GM21423 (cell line): ENCODE results near the gene PTGES3.
"Not testable (repeated sequence)": the region's sequence is repeated elsewhere in the genome, so short reads cannot be mapped to it uniquely, and the experiment has no call there.

Source experiments
- ATAC-seq: cut with Tn5 transposase; IDR thresholded peaks from one replicate; pipeline ENCODE4 v1.9.1; 2021; ENCODE audit warnings: mild to moderate bottlenecking, moderate library complexity; ENCODE audit not compliant: unreplicated experiment

PTGES3 gene

GRCh38 chr12:56713345-56713744, 25.3 kb upstream of the PTGES3 start:
- no peak for ATAC-seq

GRCh38 chr12:56709759-56710376, 21.8 kb upstream of the PTGES3 start:
- ATAC-seq: no peak

GRCh38 chr12:56704522-56704921, 16.4 kb upstream of the PTGES3 start:
- not testable (repeated sequence) for ATAC-seq

GRCh38 chr12:56699020-56699661, 11.1 kb upstream of the PTGES3 start:
- ATAC-seq: no peak

- ATAC-seq: no peak
These were observed 7.4 kb upstream of the PTGES3 start for GRCh38 chr12:56695327-56696101.

GRCh38 chr12:56694161-56694560, 6.1 kb upstream of the PTGES3 start:
- no peak for ATAC-seq

- no peak for ATAC-seq
These were observed 694 bp upstream of the PTGES3 start for GRCh38 chr12:56688846-56689109.

GRCh38 chr12:56687223-56688128, 608 bp downstream of the PTGES3 start:
- peak; percentile 12 for ATAC-seq

GRCh38 chr12:56684745-56685359, 3.2 kb downstream of the PTGES3 start:
- ATAC-seq: no peak

GRCh38 chr12:56682323-56682722, 5.8 kb downstream of the PTGES3 start:
- no peak for ATAC-seq

GRCh38 chr12:56679883-56680575, 8.1 kb downstream of the PTGES3 start:
- ATAC-seq: no peak

- no peak for ATAC-seq
These were observed 9.2 kb downstream of the PTGES3 start for GRCh38 chr12:56678852-56679251.

- peak; percentile 64 for ATAC-seq
These were observed 10.4 kb downstream of the PTGES3 start for GRCh38 chr12:56677680-56678079.

- ATAC-seq: no peak
These were observed 11.1 kb downstream of the PTGES3 start for GRCh38 chr12:56676851-56677580.

- no peak for ATAC-seq
These were observed 16.5 kb downstream of the PTGES3 start for GRCh38 chr12:56671608-56672007.

- no peak for ATAC-seq
These were observed 17.2 kb downstream of the PTGES3 start for GRCh38 chr12:56670836-56671235.

- no peak for ATAC-seq
These were observed 20.0 kb downstream of the PTGES3 start for GRCh38 chr12:56668197-56668457.

- ATAC-seq: no peak
These were observed 26.0 kb downstream of the PTGES3 start for GRCh38 chr12:56661979-56662638.

- no peak for ATAC-seq
These were observed 26.5 kb downstream of the PTGES3 start for GRCh38 chr12:56661560-56661959.
